ENCODE measurements around the gene PARD3B.

DNA sequence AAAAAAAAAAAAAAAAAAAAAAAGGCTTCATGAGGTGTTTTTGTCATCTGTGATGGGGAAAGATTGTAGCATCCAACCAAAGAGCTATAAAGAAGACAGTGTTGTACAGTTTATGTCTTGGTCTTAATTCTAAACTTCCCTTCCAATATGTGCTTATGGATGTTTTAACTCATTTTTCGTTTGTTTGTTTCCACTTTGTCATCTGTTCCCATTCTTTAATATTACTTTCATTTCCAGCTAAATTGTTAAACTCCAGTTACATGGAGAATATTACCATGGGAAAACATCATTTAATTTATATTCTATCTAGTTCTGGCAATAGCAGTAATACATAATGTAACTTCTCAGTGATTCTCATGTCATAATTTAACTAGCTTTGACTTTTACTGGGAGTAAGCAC is 792.9 kb downstream of the PARD3B start:
- TF ChIP-seq, protein P1, sequence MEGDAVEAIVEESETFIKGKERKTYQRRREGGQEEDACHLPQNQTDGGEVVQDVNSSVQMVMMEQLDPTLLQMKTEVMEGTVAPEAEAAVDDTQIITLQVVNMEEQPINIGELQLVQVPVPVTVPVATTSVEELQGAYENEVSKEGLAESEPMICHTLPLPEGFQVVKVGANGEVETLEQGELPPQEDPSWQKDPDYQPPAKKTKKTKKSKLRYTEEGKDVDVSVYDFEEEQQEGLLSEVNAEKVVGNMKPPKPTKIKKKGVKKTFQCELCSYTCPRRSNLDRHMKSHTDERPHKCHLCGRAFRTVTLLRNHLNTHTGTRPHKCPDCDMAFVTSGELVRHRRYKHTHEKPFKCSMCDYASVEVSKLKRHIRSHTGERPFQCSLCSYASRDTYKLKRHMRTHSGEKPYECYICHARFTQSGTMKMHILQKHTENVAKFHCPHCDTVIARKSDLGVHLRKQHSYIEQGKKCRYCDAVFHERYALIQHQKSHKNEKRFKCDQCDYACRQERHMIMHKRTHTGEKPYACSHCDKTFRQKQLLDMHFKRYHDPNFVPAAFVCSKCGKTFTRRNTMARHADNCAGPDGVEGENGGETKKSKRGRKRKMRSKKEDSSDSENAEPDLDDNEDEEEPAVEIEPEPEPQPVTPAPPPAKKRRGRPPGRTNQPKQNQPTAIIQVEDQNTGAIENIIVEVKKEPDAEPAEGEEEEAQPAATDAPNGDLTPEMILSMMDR (conservative IDR thresholded peaks at IDR 0.05), result no peak
- no peak for TF ChIP-seq EZH2 (IDR thresholded peaks at IDR 0.05; ENCODE audit: low read depth)

Measured in PC-9 (cell line).